ENCODE measurements around the gene CDPF1. TPM values are rescaled to one million over a fixed set of nuclear protein-coding genes. Genes with fewer than 3 reads are reported as not detected.

CDPF1 gene
- total RNA-seq, 2 experiments from 2014 or later = 1.6 to 2.6 TPM

- H3K4me3 Mint-ChIP-seq = peak within 1 kb of the TSS; percentile 90
- intact Hi-C loops (cut with DNase I, micrococcal nuclease) = loop anchor here (1.0 to 5.0 kb wide), 7 partner anchors 38 to 289 kb away; partner anchors contain the start of genes CDPF1 (in 2 of the 2), PPARA (in 1 of the 2) and TRMU (in 1 of the 2)
- TF ChIP-seq, protein P1, sequence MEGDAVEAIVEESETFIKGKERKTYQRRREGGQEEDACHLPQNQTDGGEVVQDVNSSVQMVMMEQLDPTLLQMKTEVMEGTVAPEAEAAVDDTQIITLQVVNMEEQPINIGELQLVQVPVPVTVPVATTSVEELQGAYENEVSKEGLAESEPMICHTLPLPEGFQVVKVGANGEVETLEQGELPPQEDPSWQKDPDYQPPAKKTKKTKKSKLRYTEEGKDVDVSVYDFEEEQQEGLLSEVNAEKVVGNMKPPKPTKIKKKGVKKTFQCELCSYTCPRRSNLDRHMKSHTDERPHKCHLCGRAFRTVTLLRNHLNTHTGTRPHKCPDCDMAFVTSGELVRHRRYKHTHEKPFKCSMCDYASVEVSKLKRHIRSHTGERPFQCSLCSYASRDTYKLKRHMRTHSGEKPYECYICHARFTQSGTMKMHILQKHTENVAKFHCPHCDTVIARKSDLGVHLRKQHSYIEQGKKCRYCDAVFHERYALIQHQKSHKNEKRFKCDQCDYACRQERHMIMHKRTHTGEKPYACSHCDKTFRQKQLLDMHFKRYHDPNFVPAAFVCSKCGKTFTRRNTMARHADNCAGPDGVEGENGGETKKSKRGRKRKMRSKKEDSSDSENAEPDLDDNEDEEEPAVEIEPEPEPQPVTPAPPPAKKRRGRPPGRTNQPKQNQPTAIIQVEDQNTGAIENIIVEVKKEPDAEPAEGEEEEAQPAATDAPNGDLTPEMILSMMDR (IDR thresholded peaks at IDR 0.05) = peak; percentile 21
- H3K9me3 ChIP-seq (ENCODE audit: control insufficient read depth in 1 of 2, insufficient read depth in 1 of 2, low read length in 2 of 2) = peaks cover 0 to 5% of the 10 kb centered on the region in 2 experiments
- peaks cover 4% of the 10 kb centered on the region for H3K27me3 Mint-ChIP-seq
- H3K9me3 Mint-ChIP-seq = no peaks in the 10 kb centered on the region
- no peaks in the 10 kb centered on the region for H3K27me3 ChIP-seq (ENCODE audit: control insufficient read depth in 1 of 2, insufficient read depth in 2 of 2, low read length in 2 of 2)
- peak within 1 kb of the TSS; percentile 77 for H3K4me3 ChIP-seq (ENCODE audit: low read length)
- CTCF ChIA-PET = interaction anchor here (1.0 to 2.1 kb wide), 7 partner anchors 18 to 290 kb away, joined by 3 to 11 read pairs (median 6); partner anchors contain the start of genes CDPF1 and PPARA
- peaks cover 4% of the 10 kb centered on the region for H3K36me3 Mint-ChIP-seq (ENCODE audit: low read depth)
- H3K27ac Mint-ChIP-seq = peak within 1 kb of the TSS; percentile 91
- no peaks in the 10 kb centered on the region for H3K36me3 ChIP-seq (ENCODE audit: insufficient read depth, low read length)
- H3K27ac ChIP-seq (ENCODE audit: low read depth in 1 of 2, low read length in 2 of 2) = peak within 1 kb of the TSS; percentile 75 to 91
- ATAC-seq (ENCODE audit: poor library complexity) = peak; percentile 98
- peaks cover 26% of the 10 kb centered on the region for H3K4me1 Mint-ChIP-seq (ENCODE audit: low read depth)
- DNase-seq = peak; percentile 93 to 99 (median 97)
- POLR2A ChIA-PET = interaction anchor here (0.6 to 2.2 kb wide), 10 partner anchors 10 to 261 kb away, joined by 3 to 30 read pairs (median 4); partner anchors contain the start of genes CDPF1 and PPARA
- H3K4me1 ChIP-seq (ENCODE audit: insufficient read depth, low read length) = peaks cover 23% of the 10 kb centered on the region
Observed at GRCh38 chr22:46296257-46297150, 46.4 kb upstream of the CDPF1 start, which contains the start of gene GTSE1. TSS of gene GTSE1 (plus strand) at chr22:46296870. CDS start at chr22:46297401, 531 bp downstream.

- H3K9me3 ChIP-seq (ENCODE audit: control insufficient read depth in 1 of 2, insufficient read depth in 1 of 2, low read length in 2 of 2) = peaks cover 0 to 9% of the 10 kb centered on the region in 2 experiments
- H3K4me1 ChIP-seq (ENCODE audit: insufficient read depth, low read length) = peaks cover 23% of the 10 kb centered on the region
- TF ChIP-seq, protein P1 (IDR thresholded peaks at IDR 0.05) = no peak
- peak overlapping the region in 1 of 2 donors; percentile 91 for H3K27ac ChIP-seq (ENCODE audit: low read depth in 1 of 2, low read length in 2 of 2)
- DNase-seq (no peak), ATAC-seq (ENCODE audit: poor library complexity) (no peak)
- POLR2A ChIA-PET = interaction anchor here (0.6 to 2.2 kb wide), 9 partner anchors 9 to 260 kb away, joined by 3 to 30 read pairs (median 5); partner anchors contain the start of genes CDPF1 and PPARA
- CTCF ChIA-PET = interaction anchor here (1.0 to 2.1 kb wide), 5 partner anchors 19 to 289 kb away, joined by 3 to 11 read pairs (median 6); partner anchors contain the start of gene PPARA
- intact Hi-C loops (cut with DNase I, micrococcal nuclease) = loop anchor here (5.0 kb wide), 2 partner anchors 43 to 288 kb away; partner anchors contain the start of gene CDPF1 (in 1 of the 2)
- peak overlapping the region; percentile 90 for H3K4me3 Mint-ChIP-seq
- peak overlapping the region; percentile 91 for H3K27ac Mint-ChIP-seq
- H3K9me3 Mint-ChIP-seq = no peaks in the 10 kb centered on the region
- peaks cover 4% of the 10 kb centered on the region for H3K36me3 Mint-ChIP-seq (ENCODE audit: low read depth)
- no peaks in the 10 kb centered on the region for H3K36me3 ChIP-seq (ENCODE audit: insufficient read depth, low read length)
- H3K4me3 ChIP-seq (ENCODE audit: low read length) = peak overlapping the region; percentile 77
- H3K27me3 ChIP-seq (ENCODE audit: control insufficient read depth in 1 of 2, insufficient read depth in 2 of 2, low read length in 2 of 2) = no peaks in the 10 kb centered on the region
- peaks cover 26% of the 10 kb centered on the region for H3K4me1 Mint-ChIP-seq (ENCODE audit: low read depth)
- peaks cover 4% of the 10 kb centered on the region for H3K27me3 Mint-ChIP-seq
Observed at GRCh38 chr22:46295277-46295971, 45.3 kb upstream of the CDPF1 start.

DNA sequence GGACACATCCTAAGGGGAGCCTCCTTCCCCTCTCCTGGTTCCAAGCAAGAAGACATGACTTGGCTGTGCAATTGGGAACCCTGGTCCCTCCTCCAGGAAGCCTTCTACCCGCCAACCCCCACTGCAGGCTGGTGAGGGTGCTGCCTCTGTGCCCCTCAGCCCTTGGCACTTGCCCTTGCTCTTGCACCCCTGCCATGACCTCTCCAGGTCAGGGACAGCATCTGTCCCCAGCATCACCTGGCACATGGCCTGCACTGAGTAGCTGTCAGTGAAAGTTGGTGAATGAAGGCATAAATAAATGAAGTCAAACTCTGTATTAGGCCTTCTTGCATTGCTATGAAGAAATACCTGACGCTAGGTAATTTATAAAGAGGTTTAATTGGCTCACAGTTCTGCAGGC lies 44.7 kb upstream of the CDPF1 start:
- ChIA-PET CTCF (interaction anchor here (2.1 kb wide), 2 partner anchors 174 to 289 kb away, joined by 8 to 11 read pairs; no protein-coding TSS in a partner anchor), POLR2A (interaction anchor here (2.0 to 2.2 kb wide), 2 partner anchors 45 to 241 kb away, joined by 4 to 30 read pairs; partner anchors contain the start of gene CDPF1)
- Histone ChIP-seq H3K36me3 (ENCODE audit: insufficient read depth, low read length) (no peaks in the 10 kb centered on the region), H3K27ac (ENCODE audit: low read depth in 1 of 2, low read length in 2 of 2) (no peak overlapping the region), H3K27me3 (ENCODE audit: control insufficient read depth in 1 of 2, insufficient read depth in 2 of 2, low read length in 2 of 2) (no peaks in the 10 kb centered on the region), H3K9me3 (ENCODE audit: control insufficient read depth in 1 of 2, insufficient read depth in 1 of 2, low read length in 2 of 2) (peaks cover 0 to 9% of the 10 kb centered on the region in 2 experiments), H3K4me1 (ENCODE audit: insufficient read depth, low read length) (peaks cover 23% of the 10 kb centered on the region), H3K4me3 (ENCODE audit: low read length) (no peak overlapping the region)
- H3K4me3 Mint-ChIP-seq = peak overlapping the region; percentile 27
- peaks cover 26% of the 10 kb centered on the region for H3K4me1 Mint-ChIP-seq (ENCODE audit: low read depth)
- peaks cover 4% of the 10 kb centered on the region for H3K36me3 Mint-ChIP-seq (ENCODE audit: low read depth)
- intact Hi-C loops (cut with DNase I, micrococcal nuclease) = loop anchor here (5.0 kb wide), 2 partner anchors 42 to 287 kb away; partner anchors contain the start of gene CDPF1 (in 1 of the 2)
- H3K27ac Mint-ChIP-seq = peak overlapping the region; percentile 91
- DNase-seq = no peak
- TF ChIP-seq, protein P1 (IDR thresholded peaks at IDR 0.05) = no peak
- no peaks in the 10 kb centered on the region for H3K9me3 Mint-ChIP-seq
- H3K27me3 Mint-ChIP-seq = peaks cover 4% of the 10 kb centered on the region
- ATAC-seq (ENCODE audit: poor library complexity) = no peak
